NCI-H2081 (cell line): ENCODE measurements around the gene PTGR3.

Experiments
- DNase-seq, 2 experiments: peaks; one replicate each; lab custom pipeline; 2025; lab: John Stamatoyannopoulos, UW

The PTGR3 gene

DNA sequence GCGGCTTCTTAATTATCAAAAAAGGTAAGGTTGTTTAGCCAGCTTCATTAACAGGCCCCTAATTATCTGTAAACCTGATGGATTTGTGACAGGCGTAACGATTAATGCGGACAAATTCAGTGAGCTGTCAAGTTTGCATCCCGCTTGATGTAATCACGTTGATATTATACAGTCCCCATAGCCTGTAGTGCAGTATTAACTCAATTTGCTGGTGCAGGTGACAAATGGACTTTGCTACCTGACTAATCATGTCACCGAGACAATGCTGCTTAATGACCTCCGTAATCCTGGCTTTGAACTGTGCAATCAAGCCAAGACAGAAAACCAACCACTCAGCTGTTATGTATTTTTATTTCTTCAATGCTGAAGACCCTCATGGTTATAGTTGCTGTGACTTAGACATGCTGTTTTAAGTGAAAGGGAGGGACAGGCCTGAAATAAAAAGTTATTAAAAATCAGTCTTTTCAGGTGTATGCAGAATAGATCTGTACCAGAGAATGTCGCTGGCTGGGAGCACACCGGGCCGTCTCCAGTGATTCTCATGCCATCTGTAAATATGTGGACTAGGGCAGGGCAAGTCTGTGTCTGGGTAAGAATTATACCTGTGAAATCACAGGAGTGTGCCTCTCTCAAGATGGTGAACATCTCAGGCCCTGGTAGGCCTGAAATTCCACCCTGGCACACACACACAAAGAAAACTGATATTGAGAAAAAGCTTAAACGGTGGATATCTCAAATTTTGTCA is 6.0 kb upstream of the PTGR3 start:
- DNase-seq = peak; percentile 14 to 59

- no peak for DNase-seq
Observed at GRCh38 chr18:75214332-75214690, 5.4 kb upstream of the PTGR3 start.

DNA sequence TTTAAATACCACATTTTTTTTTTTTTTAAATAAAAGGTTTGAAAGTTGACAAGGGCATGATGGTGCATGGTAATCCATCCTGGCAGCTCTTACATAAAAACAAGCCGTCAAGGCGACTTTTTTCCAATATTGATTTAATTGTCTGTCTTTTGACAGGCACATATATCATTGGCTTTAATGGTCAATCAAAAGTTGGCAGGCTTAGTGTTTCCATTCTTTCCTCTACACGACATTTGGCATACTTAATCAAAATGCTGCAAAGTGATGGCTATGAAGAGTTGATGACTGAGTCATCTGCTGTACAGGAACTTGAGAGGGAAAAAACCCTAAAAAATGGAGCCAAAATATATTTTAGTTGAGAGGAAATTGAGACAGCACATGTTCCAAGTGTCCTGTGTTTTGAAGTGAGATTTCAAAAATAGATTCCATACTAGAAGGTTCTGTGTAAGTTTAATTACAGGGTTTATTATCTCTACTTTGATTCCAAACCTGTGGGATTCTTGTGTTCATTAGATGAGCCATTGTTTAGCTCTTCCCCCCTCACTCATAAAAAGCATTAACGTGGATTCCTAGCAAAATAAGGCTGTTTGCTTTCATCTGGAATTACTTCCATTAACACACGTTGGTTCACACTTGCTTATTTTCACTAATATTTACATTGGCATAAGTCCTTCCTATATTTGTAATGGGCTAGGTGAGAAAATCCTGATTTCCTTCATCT is 4.8 kb upstream of the PTGR3 start:
- DNase-seq = peak; percentile 62 to 91

DNA sequence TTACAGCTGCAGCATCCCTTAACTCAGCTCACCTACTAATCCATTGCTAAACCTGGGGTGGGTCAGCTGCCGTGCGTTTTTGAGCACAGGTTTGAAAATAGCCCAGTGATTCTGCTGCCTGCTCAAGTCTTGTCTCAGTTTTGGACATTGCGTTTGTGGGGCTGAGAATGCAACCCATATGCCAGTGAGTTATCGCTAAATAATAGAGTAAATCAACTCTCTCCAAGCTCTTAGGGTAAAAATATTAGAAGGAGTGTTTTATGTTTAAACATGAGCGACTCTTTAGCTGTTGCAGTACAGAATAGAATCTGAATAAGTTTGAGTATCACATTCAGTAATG is 3.8 kb upstream of the PTGR3 start:
- DNase-seq = no peak

- DNase-seq = peak; percentile 13 to 47
Observed at GRCh38 chr18:75211953-75212750, 3.2 kb upstream of the PTGR3 start.

GRCh38 chr18:75211626-75211952 is 2.6 kb upstream of the PTGR3 start:
- DNase-seq = peak in 1 of 2 experiments; percentile 47

DNA sequence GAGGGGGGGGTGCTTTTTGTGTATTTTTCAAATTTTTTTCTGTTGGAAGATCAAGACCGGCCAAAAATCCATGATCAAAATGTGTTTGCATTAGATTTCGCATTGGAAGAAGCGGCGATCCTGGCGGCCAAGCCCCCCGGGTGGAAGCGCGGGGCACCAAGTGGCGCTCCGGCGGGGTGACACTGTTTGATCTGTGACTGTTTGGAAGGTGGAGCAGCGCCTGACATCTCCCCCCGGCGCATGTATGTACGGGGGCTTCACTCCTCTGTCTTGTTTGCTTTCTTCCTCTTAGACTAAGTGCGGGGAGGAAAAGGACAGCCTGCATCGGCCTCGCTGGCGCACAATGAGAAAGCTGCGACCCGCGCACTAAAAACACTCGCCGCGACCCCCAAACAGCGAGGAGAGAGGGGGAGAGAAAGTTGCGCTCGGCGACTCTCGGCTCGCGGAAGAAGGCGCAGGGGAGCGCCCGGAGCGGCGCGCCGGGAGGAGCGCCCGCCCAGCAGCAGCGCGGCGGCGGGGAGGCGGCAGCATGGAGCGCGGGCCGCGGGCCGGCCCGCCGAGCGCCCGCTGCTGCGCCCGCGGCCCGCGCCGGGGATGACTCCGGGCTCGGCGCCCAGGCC is 2.2 kb upstream of the PTGR3 start:
- DNase-seq = no peak

DNA sequence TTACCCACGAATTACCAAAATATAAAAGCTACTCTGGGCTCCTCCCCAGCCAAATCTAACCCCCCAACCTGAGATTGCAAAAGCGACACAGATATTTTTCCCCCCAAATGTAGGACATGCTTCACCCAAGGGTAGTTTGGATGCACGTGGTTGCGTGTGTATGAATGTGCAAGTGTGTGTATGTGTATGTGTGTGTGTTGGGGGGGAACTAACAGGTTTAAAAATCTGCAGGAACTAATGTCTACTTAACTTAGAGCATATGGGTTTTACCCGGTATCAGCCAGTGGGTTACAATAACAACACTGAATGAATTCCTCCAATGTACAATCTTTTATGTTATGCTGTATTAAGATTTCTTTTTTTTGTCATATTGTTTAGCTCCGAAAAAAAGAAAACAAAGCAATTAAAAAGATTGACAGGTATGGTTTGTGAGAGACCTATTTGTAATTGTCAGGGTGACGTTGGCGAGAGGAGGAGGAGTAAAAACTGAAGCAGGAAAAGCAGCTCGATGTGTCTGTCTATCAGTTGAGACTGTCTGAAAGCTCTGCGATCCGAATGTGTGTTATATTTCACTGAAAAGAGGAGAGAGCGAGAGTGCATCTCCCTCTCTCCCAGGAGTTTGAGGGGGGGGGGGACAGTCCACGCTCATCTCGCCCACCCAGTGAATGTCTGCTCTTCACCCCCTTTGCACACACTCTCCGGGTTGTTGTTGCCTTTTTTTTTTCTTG is 1.5 kb upstream of the PTGR3 start, which contains the start of gene TSHZ1:
TSHZ1 (plus strand) TSS at position 524 of the 728 bp plus-strand sequence. CDS start 1,080 bp downstream, outside the sequence.
- DNase-seq = peak; percentile 83 to 93

GRCh38 chr18:75209951-75210258 is 966 bp upstream of the PTGR3 start:
- DNase-seq = no peak

DNA sequence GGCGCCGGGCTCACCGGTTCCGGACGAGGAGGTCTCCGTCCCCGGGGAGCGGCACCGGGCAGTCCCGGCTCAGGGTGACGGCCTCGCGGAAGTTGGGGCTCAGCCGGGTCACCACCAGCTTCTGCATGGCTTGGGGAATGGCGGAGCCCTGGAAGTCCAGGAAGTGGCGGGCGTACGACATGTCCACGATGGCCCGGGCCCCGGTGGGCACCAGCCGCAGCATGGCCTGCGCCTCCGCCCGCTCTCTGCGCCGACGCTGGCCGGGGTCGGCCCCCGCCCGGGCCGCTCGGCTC is 157 bp downstream of the PTGR3 start:
- DNase-seq = no peak

GRCh38 chr18:75208155-75208835 is 644 bp downstream of the PTGR3 start:
- peak; percentile 54 to 79 for DNase-seq

- peak; percentile 48 to 71 for DNase-seq
Observed at GRCh38 chr18:75207310-75208154, 1.4 kb downstream of the PTGR3 start.

GRCh38 chr18:75206452-75207309 is 2.3 kb downstream of the PTGR3 start:
- peak in 1 of 2 experiments; percentile 32 for DNase-seq

- peak in 1 of 2 experiments; percentile 28 for DNase-seq
Observed at GRCh38 chr18:75205514-75206132, 3.3 kb downstream of the PTGR3 start.

DNA sequence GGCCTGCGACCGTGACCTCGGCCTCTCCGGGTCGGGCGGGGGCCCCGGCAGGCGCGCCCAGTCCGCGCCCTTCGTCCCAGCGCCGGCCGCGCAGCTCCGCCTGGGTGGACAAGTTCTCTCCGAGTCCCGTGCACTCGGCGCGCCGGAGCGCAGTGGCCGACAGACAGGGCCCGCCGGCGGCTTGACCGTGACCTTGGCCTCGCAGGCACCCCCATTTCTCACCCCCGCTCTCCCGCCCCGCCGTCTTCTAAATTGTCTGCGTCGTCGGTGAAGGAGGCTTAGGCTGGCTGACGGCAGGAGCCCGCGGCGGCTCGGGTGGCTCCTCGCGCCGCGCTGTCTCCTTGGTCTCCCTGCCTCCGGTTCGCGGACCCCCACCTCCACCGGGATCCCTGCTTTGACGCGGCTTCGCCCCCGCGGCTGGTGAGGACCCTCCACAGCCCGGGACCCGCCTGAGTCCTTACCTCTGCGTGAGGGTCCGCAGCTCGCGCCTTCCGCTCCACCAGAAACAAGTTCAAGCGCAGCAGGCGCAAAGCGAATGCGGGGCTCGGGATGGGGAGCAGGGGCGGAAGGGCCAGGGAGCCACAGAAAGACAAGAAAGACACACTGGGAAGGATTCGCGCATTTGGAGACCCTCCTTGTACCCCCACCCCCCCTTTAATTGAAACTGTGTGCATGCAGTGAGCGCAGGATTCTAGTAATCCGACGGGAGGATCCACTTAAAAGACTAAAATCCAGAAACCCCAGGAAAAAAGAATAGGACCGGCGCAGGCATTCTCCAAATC is 4.0 kb downstream of the PTGR3 start:
- DNase-seq = no peak

DNA sequence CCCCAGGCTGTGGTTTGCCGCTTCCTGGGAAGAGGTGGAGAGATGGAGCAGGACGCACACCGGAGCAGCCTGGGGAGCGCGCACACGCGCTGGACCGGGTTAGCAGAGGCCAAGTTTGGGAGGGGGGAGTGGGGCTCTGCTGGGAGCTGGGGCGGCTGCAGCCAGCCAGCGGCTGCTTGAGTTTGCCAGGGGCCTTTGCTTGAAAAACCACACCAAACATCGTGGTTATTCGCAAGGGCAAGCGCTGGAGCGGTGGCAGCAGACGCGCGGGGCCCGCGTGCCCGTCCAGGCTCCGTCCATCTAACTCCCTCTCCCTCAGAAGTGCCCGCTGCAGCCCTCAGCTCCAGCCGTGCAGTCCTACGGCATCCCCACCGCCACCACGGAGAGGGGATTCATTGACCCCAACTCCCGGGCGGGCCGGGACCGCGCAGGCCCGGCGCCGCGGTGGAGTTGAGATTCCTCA is 4.6 kb downstream of the PTGR3 start:
- DNase-seq = no peak

DNA sequence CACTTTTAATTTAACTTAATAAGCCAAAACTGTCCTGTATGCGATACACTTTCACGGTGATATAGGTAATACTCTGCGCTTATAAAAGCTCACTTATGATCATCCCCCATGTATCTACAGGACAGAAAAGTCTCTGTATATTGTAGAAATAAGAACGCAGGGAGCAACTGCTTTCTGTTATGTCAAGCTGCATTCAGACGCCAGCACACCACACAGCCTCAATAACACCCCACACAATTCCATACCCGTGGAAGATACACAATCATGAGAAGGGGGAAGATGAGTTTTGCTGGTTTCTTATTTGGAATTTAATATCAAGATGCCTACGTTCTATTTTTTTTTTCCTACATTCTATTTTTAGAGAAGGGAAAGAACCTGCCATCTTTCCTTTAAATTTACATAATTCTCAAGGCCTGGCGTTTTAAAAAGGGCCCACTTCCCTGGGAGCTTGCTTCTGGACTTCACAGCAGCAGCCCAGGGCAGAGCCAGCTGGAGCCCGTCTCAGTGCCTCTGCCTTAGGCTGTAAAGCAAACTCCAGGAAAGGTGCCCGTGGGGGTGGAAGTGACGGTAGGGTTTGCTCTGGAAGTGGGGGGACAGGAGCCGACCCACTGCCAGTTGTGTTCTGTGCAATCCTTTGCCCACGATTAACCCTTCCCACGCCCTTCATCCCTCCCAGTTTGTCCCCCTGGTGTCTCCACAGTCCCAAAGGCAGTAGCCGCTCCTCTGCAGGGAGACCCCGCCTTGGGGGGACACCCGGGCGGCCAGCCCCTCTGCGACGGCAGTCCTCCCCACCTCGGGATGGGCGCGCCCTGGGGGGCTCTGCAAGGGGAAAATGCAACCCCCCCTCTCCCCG is 5.3 kb downstream of the PTGR3 start:
- DNase-seq = peak in 1 of 2 experiments; percentile 31
